ENCODE data around the gene ECPAS. TPM values are rescaled to one million over a fixed set of nuclear protein-coding genes. Genes with fewer than 3 reads are reported as not detected.

ECPAS gene
- total RNA-seq, 1 experiment from 2014 or later, result 71.1 TPM

GRCh38 chr9:111527347-111527746 is 43.2 kb upstream of the ECPAS start:
- no peak overlapping the region for H3K9ac ChIP-seq (ENCODE audit: low read length)
- no peaks in the 10 kb centered on the region for H4K20me1 ChIP-seq (ENCODE audit: insufficient read depth)
- H3K9me3 ChIP-seq (ENCODE audit: control insufficient read depth in 1 of 2, insufficient read depth in 1 of 2, low read depth in 1 of 2, low read length in 2 of 2), result no peaks in the 10 kb centered on the region
- H3K27me3 ChIP-seq (ENCODE audit: insufficient read depth, low read length), result no peaks in the 10 kb centered on the region
- POLR2A ChIA-PET, result no interaction called here
- BruUV-seq (replicated peaks), result no TSS peak
- intact Hi-C loops (cut with micrococcal nuclease), result no loop called here
- peaks cover 0 to 11% of the 10 kb centered on the region in 2 experiments; a peak in 2 of 4 replicates for H3K4me1 ChIP-seq (ENCODE audit: control insufficient read depth in 1 of 2, insufficient read depth in 2 of 2, low read length in 2 of 2)
- DNase-seq (ENCODE audit: low read depth, low spot score) (no peak), ATAC-seq (no peak)
- no peak overlapping the region for H2AFZ ChIP-seq (ENCODE audit: low read depth, low read length, poor library complexity, severe bottlenecking)
- H3K9me2 ChIP-seq (ENCODE audit: insufficient read depth), result no peaks in the 10 kb centered on the region
- peaks cover 0 to 4% of the 10 kb centered on the region in 2 experiments; a peak in 1 of 4 replicates for H3K36me3 ChIP-seq (ENCODE audit: control insufficient read depth in 1 of 2, insufficient read depth in 2 of 2, low read length in 2 of 2)
- H3K27ac ChIP-seq (ENCODE audit: low read depth, low read length), result no peak overlapping the region
- RAD21 ChIA-PET (ENCODE audit: low non-redundant PET in 1 of 2, low total read pairs in 2 of 2, uncharacterized antibody in 2 of 2, unreplicated experiment in 2 of 2), result no interaction called here
- peaks cover 7% of the 10 kb centered on the region; the same call in 1 of the 2 replicates for H3K79me2 ChIP-seq (ENCODE audit: insufficient read depth, low read length)
- TF ChIP-seq TCF7L2 (IDR thresholded peaks at IDR 0.05; ENCODE audit: borderline replicate concordance, extremely low read depth, insufficient read depth, insufficient read length), result no peak
- no peak for TF ChIP-seq SRF (IDR thresholded peaks at IDR 0.05; ENCODE audit: low read depth)
- no peak for TF ChIP-seq EGR1 (IDR thresholded peaks at IDR 0.05; ENCODE audit: low read depth)
- no peak for TF ChIP-seq ATF3 (IDR thresholded peaks at IDR 0.05)
- TF ChIP-seq, protein P1, sequence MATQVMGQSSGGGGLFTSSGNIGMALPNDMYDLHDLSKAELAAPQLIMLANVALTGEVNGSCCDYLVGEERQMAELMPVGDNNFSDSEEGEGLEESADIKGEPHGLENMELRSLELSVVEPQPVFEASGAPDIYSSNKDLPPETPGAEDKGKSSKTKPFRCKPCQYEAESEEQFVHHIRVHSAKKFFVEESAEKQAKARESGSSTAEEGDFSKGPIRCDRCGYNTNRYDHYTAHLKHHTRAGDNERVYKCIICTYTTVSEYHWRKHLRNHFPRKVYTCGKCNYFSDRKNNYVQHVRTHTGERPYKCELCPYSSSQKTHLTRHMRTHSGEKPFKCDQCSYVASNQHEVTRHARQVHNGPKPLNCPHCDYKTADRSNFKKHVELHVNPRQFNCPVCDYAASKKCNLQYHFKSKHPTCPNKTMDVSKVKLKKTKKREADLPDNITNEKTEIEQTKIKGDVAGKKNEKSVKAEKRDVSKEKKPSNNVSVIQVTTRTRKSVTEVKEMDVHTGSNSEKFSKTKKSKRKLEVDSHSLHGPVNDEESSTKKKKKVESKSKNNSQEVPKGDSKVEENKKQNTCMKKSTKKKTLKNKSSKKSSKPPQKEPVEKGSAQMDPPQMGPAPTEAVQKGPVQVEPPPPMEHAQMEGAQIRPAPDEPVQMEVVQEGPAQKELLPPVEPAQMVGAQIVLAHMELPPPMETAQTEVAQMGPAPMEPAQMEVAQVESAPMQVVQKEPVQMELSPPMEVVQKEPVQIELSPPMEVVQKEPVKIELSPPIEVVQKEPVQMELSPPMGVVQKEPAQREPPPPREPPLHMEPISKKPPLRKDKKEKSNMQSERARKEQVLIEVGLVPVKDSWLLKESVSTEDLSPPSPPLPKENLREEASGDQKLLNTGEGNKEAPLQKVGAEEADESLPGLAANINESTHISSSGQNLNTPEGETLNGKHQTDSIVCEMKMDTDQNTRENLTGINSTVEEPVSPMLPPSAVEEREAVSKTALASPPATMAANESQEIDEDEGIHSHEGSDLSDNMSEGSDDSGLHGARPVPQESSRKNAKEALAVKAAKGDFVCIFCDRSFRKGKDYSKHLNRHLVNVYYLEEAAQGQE (IDR thresholded peaks at IDR 0.05; ENCODE audit: low read depth), result no peak
- TF ChIP-seq ZNF274 (IDR thresholded peaks at IDR 0.05; ENCODE audit: low read depth, low read length), result no peak
- TF ChIP-seq EZH2 (IDR thresholded peaks at IDR 0.05), result no peak
- TF ChIP-seq RAD21 (IDR thresholded peaks at IDR 0.05; ENCODE audit: low read depth), result no peak
- no peak for TF ChIP-seq JUND (IDR thresholded peaks at IDR 0.05)
- no peak for TF ChIP-seq POLR2AphosphoS5 (IDR thresholded peaks at IDR 0.05; ENCODE audit: low read depth, low read length)
- no peak for TF ChIP-seq ELF1 (IDR thresholded peaks at IDR 0.05; ENCODE audit: borderline replicate concordance, low read depth)
- no peak for TF ChIP-seq FOSL1 (IDR thresholded peaks at IDR 0.05; ENCODE audit: low read depth)
- no peak for TF ChIP-seq CEBPB (IDR thresholded peaks at IDR 0.05; ENCODE audit: low read depth)
- TF ChIP-seq ZFX (IDR thresholded peaks at IDR 0.05), result no peak
- TF ChIP-seq SIN3A (IDR thresholded peaks at IDR 0.05; ENCODE audit: low read depth), result no peak
- TF ChIP-seq, protein P2, sequence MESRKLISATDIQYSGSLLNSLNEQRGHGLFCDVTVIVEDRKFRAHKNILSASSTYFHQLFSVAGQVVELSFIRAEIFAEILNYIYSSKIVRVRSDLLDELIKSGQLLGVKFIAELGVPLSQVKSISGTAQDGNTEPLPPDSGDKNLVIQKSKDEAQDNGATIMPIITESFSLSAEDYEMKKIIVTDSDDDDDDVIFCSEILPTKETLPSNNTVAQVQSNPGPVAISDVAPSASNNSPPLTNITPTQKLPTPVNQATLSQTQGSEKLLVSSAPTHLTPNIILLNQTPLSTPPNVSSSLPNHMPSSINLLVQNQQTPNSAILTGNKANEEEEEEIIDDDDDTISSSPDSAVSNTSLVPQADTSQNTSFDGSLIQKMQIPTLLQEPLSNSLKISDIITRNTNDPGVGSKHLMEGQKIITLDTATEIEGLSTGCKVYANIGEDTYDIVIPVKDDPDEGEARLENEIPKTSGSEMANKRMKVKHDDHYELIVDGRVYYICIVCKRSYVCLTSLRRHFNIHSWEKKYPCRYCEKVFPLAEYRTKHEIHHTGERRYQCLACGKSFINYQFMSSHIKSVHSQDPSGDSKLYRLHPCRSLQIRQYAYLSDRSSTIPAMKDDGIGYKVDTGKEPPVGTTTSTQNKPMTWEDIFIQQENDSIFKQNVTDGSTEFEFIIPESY (IDR thresholded peaks at IDR 0.05; ENCODE audit: extremely low read depth, insufficient replicate concordance, low read length), result no peak
- TF ChIP-seq SP1 (IDR thresholded peaks at IDR 0.05; ENCODE audit: low read depth), result no peak
- TF ChIP-seq, protein P3, sequence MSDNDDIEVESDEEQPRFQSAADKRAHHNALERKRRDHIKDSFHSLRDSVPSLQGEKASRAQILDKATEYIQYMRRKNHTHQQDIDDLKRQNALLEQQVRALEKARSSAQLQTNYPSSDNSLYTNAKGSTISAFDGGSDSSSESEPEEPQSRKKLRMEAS (IDR thresholded peaks at IDR 0.05), result no peak
- no peak overlapping the region for H3K4me2 ChIP-seq (ENCODE audit: low read length)
- no peak overlapping the region for H3K4me3 ChIP-seq (replicated peaks in 1 of 2; ENCODE audit: low read depth in 1 of 2, low read length in 2 of 2)
- CTCF ChIA-PET, result no interaction called here

Measured in HCT116 (cell line).